ENCODE data around the gene LYAR. TPM values are rescaled to one million over a fixed set of nuclear protein-coding genes. Genes with fewer than 3 reads are reported as not detected.

LYAR gene
- total and polyA plus RNA-seq, 2 of the 13 experiments (the other 11 are each of a cell fraction or from before 2014, with no cell fraction given): 7.8 to 94.2 TPM

DNA sequence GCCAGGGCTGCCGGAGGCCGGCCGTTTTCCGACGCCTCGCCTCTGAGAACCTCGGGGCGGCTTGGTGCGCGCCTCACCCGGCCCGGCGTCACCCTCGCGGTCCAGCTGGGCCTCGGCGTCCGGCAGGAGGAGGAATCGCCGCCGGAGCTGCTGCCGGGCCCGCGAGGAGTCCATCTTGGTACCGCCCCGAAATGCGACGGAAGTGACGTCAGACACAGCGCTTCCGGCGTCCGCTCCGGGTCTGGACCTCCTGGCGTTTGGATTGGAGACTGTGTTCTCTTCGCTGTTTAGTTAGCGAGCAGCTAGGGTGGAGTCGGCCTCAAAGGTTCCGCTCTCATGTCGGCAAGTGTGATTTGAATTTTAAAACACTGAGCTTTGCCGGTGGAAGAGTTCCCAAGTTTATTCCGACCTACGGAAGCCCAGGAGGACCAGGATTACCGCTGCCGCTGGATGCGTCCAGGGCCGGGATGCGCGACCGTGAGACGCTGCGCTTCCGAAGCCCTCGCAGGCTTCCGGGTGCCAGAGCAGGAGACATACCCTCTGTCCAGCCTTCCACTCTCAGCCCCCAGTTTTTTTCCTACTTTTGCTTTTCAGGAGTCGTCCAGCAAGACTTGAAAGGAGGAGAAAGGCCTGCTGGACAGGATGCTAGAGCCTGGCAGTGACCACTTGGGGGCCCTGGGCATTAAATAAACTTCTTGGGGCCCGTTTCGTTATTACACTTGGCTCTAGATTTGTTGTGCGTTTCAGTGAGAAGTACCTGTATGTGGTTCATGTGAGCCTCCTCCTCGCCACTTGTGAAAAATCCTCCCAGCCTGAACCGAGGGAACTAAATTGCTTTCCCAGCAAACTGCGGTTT lies 41.7 kb downstream of the LYAR start, which contains the start of gene TMEM128 (continued):
- TF ChIP-seq TBX3 (IDR thresholded peaks at IDR 0.05; ENCODE audit: borderline replicate concordance): no peak
- TF ChIP-seq, protein P1, sequence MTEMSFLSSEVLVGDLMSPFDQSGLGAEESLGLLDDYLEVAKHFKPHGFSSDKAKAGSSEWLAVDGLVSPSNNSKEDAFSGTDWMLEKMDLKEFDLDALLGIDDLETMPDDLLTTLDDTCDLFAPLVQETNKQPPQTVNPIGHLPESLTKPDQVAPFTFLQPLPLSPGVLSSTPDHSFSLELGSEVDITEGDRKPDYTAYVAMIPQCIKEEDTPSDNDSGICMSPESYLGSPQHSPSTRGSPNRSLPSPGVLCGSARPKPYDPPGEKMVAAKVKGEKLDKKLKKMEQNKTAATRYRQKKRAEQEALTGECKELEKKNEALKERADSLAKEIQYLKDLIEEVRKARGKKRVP (CRISPR knock-in tag; IDR thresholded peaks at IDR 0.05): no peak
- TF ChIP-seq KDM2A (CRISPR knock-in tag; IDR thresholded peaks at IDR 0.05; ENCODE audit: borderline replicate concordance, low read depth): peak; percentile 89; the same call in 1 of the 2 replicates
- no peak for TF ChIP-seq ZNF615 (CRISPR knock-in tag; IDR thresholded peaks at IDR 0.05; ENCODE audit: borderline replicate concordance)
- TF ChIP-seq, protein P2, sequence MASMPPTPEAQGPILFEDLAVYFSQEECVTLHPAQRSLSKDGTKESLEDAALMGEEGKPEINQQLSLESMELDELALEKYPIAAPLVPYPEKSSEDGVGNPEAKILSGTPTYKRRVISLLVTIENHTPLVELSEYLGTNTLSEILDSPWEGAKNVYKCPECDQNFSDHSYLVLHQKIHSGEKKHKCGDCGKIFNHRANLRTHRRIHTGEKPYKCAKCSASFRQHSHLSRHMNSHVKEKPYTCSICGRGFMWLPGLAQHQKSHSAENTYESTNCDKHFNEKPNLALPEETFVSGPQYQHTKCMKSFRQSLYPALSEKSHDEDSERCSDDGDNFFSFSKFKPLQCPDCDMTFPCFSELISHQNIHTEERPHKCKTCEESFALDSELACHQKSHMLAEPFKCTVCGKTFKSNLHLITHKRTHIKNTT (CRISPR knock-in tag; IDR thresholded peaks at IDR 0.05): no peak
- TF ChIP-seq ESRRA (CRISPR knock-in tag; IDR thresholded peaks at IDR 0.05; ENCODE audit: low read depth): no peak
- peak; percentile 41; the same call in 1 of the 2 replicates for TF ChIP-seq ZNF460 (CRISPR knock-in tag; IDR thresholded peaks at IDR 0.05; ENCODE audit: borderline replicate concordance)
- peak; percentile 38; the same call in 1 of the 2 replicates for TF ChIP-seq FOXA3 (CRISPR knock-in tag; IDR thresholded peaks at IDR 0.05)
- TF ChIP-seq ZNF713 (CRISPR knock-in tag; IDR thresholded peaks at IDR 0.05): no peak
- no peak for TF ChIP-seq EZH2 (conservative IDR thresholded peaks at IDR 0.05; ENCODE audit: low read depth, low read length)
- TF ChIP-seq CEBPB (IDR thresholded peaks at IDR 0.05; ENCODE audit: borderline replicate concordance, low read depth, low read length): no peak
- TF ChIP-seq, protein P3, sequence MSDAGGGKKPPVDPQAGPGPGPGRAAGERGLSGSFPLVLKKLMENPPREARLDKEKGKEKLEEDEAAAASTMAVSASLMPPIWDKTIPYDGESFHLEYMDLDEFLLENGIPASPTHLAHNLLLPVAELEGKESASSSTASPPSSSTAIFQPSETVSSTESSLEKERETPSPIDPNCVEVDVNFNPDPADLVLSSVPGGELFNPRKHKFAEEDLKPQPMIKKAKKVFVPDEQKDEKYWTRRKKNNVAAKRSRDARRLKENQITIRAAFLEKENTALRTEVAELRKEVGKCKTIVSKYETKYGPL (CRISPR knock-in tag; IDR thresholded peaks at IDR 0.05): no peak
- peak; percentile 26; the same call in 1 of the 2 replicates for TF ChIP-seq ZNF598 (CRISPR knock-in tag; IDR thresholded peaks at IDR 0.05; ENCODE audit: borderline replicate concordance)
- TF ChIP-seq, protein P4, sequence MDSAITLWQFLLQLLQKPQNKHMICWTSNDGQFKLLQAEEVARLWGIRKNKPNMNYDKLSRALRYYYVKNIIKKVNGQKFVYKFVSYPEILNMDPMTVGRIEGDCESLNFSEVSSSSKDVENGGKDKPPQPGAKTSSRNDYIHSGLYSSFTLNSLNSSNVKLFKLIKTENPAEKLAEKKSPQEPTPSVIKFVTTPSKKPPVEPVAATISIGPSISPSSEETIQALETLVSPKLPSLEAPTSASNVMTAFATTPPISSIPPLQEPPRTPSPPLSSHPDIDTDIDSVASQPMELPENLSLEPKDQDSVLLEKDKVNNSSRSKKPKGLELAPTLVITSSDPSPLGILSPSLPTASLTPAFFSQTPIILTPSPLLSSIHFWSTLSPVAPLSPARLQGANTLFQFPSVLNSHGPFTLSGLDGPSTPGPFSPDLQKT (CRISPR knock-in tag; IDR thresholded peaks at IDR 0.05; ENCODE audit: borderline replicate concordance): no peak
- TF ChIP-seq ZNF567 (CRISPR knock-in tag; IDR thresholded peaks at IDR 0.05; ENCODE audit: borderline replicate concordance): no peak
- TF ChIP-seq, protein P5, sequence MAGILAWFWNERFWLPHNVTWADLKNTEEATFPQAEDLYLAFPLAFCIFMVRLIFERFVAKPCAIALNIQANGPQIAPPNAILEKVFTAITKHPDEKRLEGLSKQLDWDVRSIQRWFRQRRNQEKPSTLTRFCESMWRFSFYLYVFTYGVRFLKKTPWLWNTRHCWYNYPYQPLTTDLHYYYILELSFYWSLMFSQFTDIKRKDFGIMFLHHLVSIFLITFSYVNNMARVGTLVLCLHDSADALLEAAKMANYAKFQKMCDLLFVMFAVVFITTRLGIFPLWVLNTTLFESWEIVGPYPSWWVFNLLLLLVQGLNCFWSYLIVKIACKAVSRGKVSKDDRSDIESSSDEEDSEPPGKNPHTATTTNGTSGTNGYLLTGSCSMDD (CRISPR knock-in tag; IDR thresholded peaks at IDR 0.05): no peak
- no peak for TF ChIP-seq RFX1 (IDR thresholded peaks at IDR 0.05)
- no peak for TF ChIP-seq ZNF430 (CRISPR knock-in tag; IDR thresholded peaks at IDR 0.05)
- no peak for TF ChIP-seq KLF13 (CRISPR knock-in tag; IDR thresholded peaks at IDR 0.05)
- no peak for TF ChIP-seq ZNF773 (CRISPR knock-in tag; IDR thresholded peaks at IDR 0.05; ENCODE audit: borderline replicate concordance)
- TF ChIP-seq DNMT3B (CRISPR knock-in tag; conservative IDR thresholded peaks at IDR 0.05): peak; percentile 74; the same call in 1 of the 2 replicates
- no peak for TF ChIP-seq NFE2L1 (CRISPR knock-in tag; IDR thresholded peaks at IDR 0.05; ENCODE audit: borderline replicate concordance)
- peak; percentile 67; the same call in 1 of the 2 replicates for TF ChIP-seq RXRA (CRISPR knock-in tag; IDR thresholded peaks at IDR 0.05)
- TF ChIP-seq ZNF569 (CRISPR knock-in tag; IDR thresholded peaks at IDR 0.05; ENCODE audit: borderline replicate concordance): no peak
- no peak for TF ChIP-seq ZFP41 (CRISPR knock-in tag; IDR thresholded peaks at IDR 0.05; ENCODE audit: borderline replicate concordance)

Measured in HepG2 (cell line).